K562 (cell line): ENCODE results near the gene PEX3. TPM values are rescaled to one million over a fixed set of nuclear protein-coding genes. Genes with fewer than 3 reads are reported as not detected.

ENCODE experiments used
- ADNP ChIP-seq: fragments of 200-800 bp; sonication (Bioruptor generic); IDR thresholded peaks from 2 replicates; pipeline ENCODE4 v1.6.1; 2016; ENCODE audit warnings: missing genetic modification characterization, missing compliant biosample characterization
- ARNT ChIP-seq, 2 experiments: fragments of 450-650 bp; IDR thresholded peaks; 2 replicates each; pipeline ENCODE4 v1.6.1; 2016; ENCODE audit warnings: mild to moderate bottlenecking in 1 of 2
- FOXP4 ChIP-seq: sonication (generic); formaldehyde crosslinking; IDR thresholded peaks from 2 replicates; pipeline ENCODE4 v1.8.0; 2022; ENCODE audit warnings: mild to moderate bottlenecking, missing genetic modification reagents, borderline replicate concordance
- HDAC8 ChIP-seq: fragments of 450-650 bp; IDR thresholded peaks from 2 replicates; pipeline ENCODE4 v1.6.1; 2016; ENCODE audit warnings: mild to moderate bottlenecking, missing genetic modification characterization, moderate library complexity, missing compliant biosample characterization
- ILK ChIP-seq: fragments of 450-650 bp; IDR thresholded peaks from 2 replicates; pipeline ENCODE4 v1.6.1; 2016; ENCODE audit warnings: missing genetic modification characterization, low read depth, mild to moderate bottlenecking, missing compliant biosample characterization, moderate library complexity, borderline replicate concordance
- RBM25 ChIP-seq: fragments of 200-400 bp; formaldehyde crosslinking; IDR thresholded peaks from 2 replicates; pipeline ENCODE4 v1.6.1; 2018; ENCODE audit warnings: low read length, low read depth, moderate library complexity; ENCODE audit not compliant: severe bottlenecking
- RREB1 ChIP-seq: fragments of 250-450 bp; sonication (Bioruptor Pico); IDR thresholded peaks from 2 replicates; pipeline ENCODE4 v1.4.0; 2020
- USF1 ChIP-seq: sonication (generic); formaldehyde crosslinking; IDR thresholded peaks from 2 replicates; pipeline ENCODE4 v1.9.0; 2022; ENCODE audit warnings: mild to moderate bottlenecking, missing genetic modification reagents
- ZFP1 ChIP-seq: fragments of 450-650 bp; formaldehyde crosslinking; IDR thresholded peaks from 2 replicates; pipeline ENCODE4 v1.4.0; 2020; ENCODE audit warnings: mild to moderate bottlenecking, mixed read lengths
- ZNF121 ChIP-seq: sonication (generic); formaldehyde crosslinking; conservative IDR thresholded peaks from 2 replicates; pipeline ENCODE4 v1.8.0; 2022; ENCODE audit warnings: missing genetic modification reagents
- ZNF253 ChIP-seq: fragments of 250-450 bp; sonication (Bioruptor Pico); conservative IDR thresholded peaks from 2 replicates; pipeline ENCODE4 v1.6.1; 2021; ENCODE audit warnings: mild to moderate bottlenecking
- ZNF384 ChIP-seq: IDR thresholded peaks from 2 replicates; pipeline ENCODE4 v1.6.1; 2012; ENCODE audit warnings: low read depth, low read length, improper control_type of control experiment
- ZNF586 ChIP-seq: fragments of 450-650 bp; formaldehyde crosslinking; conservative IDR thresholded peaks from 2 replicates; pipeline ENCODE4 v1.4.0; 2020; ENCODE audit warnings: mild to moderate bottlenecking, moderate library complexity
- ZNF639 ChIP-seq, 2 experiments: fragments of 200-800 bp in 1 of 2; sonication (Bioruptor generic) in 1 of 2; sonication (generic) in 1 of 2; formaldehyde crosslinking in 1 of 2; IDR thresholded peaks in 1 of 2; conservative IDR thresholded peaks in 1 of 2; 2 replicates each; pipeline versions ENCODE4 v1.5.0 to v1.6.1; 2016 to 2020; ENCODE audit warnings: missing compliant biosample characterization in 1 of 2, missing genetic modification characterization in 1 of 2, missing genetic modification reagents in 1 of 2
- polyA plus RNA-seq, 8 experiments: library from polyadenylated mRNA; depleted of rRNA in 4 of 8; stranded (reverse) in 5 of 8; unstranded in 3 of 8; fragments of >200 nt; fragmentation: Nextera tagmentation in 2 of 8; fragmentation: Illumina TruSeq in 1 of 8; extraction: Ambion mirVana in 2 of 8; extraction: Trizol in 1 of 8; gene quantifications; 2 replicates each; pipeline versions ENCODE4 v1.2.1 to v1.2.3, GENCODE V29; 2011 to 2014; ENCODE audit warnings: inconsistent platforms in 1 of 8, missing spikeins in 1 of 8
- total RNA-seq, 7 experiments: library from RNA; depleted of rRNA in 6 of 7; stranded (reverse); fragments of >200 nt in 6 of 7; fragmentation: Illumina TruSeq in 2 of 7; extraction: Trizol in 2 of 7; gene quantifications; 2 replicates each; pipeline versions ENCODE4 v1.2.1 to v1.2.3, GENCODE V29; 2011 to 2021; ENCODE audit warnings: low replicate concordance in 1 of 7

Gene PEX3
- total and polyA plus RNA-seq, 9 of the 15 experiments (the other 6 are each of a cell fraction or from before 2014, with no cell fraction given) = 17.3 to 69.6 (median 32.7) TPM

- TF ChIP-seq RREB1 (CRISPR knock-in tag) = peak; percentile 87
- TF ChIP-seq FOXP4 = peak; percentile 15; the same call in 1 of the 2 replicates
- no peak for TF ChIP-seq ZNF121 (CRISPR knock-in tag)
- peak; percentile 70 for TF ChIP-seq RBM25
- TF ChIP-seq ZFP1 (CRISPR knock-in tag) = no peak
- no peak for TF ChIP-seq ADNP (tag)
- TF ChIP-seq ZNF586 (CRISPR knock-in tag) = no peak
- TF ChIP-seq ZNF384 = peak; percentile 62
- TF ChIP-seq USF1 (CRISPR knock-in tag) = no peak
- peak in 1 of 2 experiments; percentile 96; a peak in 2 of 4 replicates for TF ChIP-seq ZNF639 (CRISPR knock-in tag; conservative IDR thresholded peaks at IDR 0.05 in 1 of 2, IDR thresholded peaks at IDR 0.05 in 1 of 2)
- TF ChIP-seq ILK (tag) = no peak
- TF ChIP-seq ARNT (IDR thresholded peaks at IDR 0.05) = 0 out of 4 replicates have a peak, but pooled peaks of 1 of the 2 experiments have one; percentile 55
- TF ChIP-seq HDAC8 (tag) = no peak
- TF ChIP-seq ZNF253 = 0 out of 2 replicates have a peak, but pooled peaks have one; percentile 49
Observed at GRCh38 chr6:143450453-143451371, at the start of gene PEX3, which contains the start of gene ADAT2 (continued).
